Erythroblast (primary cell): ENCODE data around the gene RTTN.

Experiments used
- GATA1 ChIP-seq: IDR thresholded peaks from 2 replicates; pipeline ENCODE4 v1.6.1; 2011; ENCODE audit warnings: low read depth, mild to moderate bottlenecking, control low read depth, low read length, moderate library complexity
- POLR2A ChIP-seq: IDR thresholded peaks from 2 replicates; pipeline ENCODE4 v1.6.1; 2011; ENCODE audit warnings: mild to moderate bottlenecking, low read length

- TF ChIP-seq POLR2A: peak; percentile 79
- no peak for TF ChIP-seq GATA1
Measured at GRCh38 chr18:70205421-70206397, at the start of gene RTTN.
